HG03045 (cell line): ENCODE data around the gene WBP1.
A peak's percentile ranks its signal among the peaks of the same experiment; 100 is the strongest.

Experiments
- ATAC-seq: cut with Tn5 transposase; IDR thresholded peaks from one replicate; pipeline ENCODE4 v1.9.1; 2021; ENCODE audit warnings: mild to moderate bottlenecking, moderate library complexity; ENCODE audit not compliant: unreplicated experiment

WBP1 gene

GRCh38 chr2:74501335-74502071, 43.3 kb downstream of the WBP1 start:
- no peak for ATAC-seq

DNA sequence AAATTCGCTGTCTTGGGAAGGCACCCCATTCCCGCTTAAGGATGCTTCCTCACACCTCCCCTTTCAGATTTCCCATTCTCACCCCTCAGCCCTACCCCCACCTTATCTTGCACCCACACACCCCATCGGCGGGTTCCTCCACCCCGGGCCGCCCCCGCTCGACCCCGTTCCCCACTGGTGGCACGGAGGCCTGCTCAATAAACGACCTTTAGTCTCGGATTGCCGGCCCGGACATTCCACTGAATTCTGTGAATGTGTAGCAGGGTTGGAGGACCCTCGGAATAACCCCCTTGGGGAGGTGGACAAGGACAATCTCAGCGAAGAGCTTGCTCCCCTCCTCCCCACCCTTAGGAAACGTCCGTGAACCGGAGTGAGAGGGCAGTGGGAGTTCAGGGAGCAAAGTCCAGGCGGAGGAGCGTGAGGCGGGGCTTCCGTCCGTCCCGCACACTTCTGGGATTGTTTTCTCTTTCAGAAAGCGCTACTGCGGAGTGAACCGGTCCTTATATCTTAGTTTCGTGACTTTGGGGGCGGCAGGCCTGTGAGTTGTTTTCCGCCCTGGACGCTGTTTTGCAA, 44.0 kb downstream of the WBP1 start:
- ATAC-seq, result no peak

GRCh38 chr2:74502720-74503505, 44.7 kb downstream of the WBP1 start:
- ATAC-seq, result no peak

DNA sequence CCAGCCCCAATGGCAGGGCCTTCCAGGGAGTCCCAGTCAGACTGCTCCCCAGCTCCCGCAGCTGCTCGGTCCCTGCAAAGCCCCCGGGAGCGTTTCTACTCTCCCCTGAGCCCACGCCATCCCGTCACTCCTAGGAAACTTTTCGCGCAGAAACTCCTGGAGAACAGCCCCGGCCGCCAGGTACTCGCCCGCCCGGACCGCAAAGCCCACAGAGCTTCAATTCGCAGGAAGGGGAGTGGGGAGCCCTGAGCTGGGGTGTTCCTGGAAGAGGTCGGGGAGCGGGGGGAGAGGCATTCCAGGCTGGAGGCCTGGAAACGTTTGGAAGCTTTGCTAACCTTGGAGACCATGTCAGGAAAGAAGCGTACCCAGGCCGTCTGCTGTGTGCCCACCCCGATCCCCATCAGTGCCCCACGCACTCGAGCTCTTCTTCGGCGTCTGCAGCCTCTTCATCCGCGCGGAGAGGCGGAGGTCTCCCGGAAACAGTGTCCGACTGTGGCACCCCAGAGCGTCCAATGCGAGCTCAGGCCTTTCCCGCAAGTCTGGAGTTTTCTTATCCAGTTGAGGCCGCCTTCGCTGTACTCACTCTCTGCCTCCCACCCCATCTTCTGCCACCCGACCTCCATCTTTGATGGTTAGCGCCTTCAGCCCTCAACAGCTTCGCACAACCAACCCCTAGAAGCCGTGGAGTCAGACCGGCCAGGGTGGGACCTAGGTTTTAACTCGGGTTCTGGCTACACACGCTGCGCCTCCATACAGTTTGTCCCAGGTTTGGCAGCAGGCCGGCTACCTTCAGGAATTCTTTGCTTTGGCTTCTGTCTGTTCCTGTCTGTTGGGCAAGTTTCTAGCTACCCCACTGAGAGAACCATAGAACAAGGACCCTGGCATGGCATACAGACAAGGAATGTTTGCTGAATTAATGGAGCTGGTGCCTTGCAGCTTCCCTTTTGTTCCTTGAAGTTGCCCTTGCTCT, 45.6 kb downstream of the WBP1 start:
- ATAC-seq, result no peak

DNA sequence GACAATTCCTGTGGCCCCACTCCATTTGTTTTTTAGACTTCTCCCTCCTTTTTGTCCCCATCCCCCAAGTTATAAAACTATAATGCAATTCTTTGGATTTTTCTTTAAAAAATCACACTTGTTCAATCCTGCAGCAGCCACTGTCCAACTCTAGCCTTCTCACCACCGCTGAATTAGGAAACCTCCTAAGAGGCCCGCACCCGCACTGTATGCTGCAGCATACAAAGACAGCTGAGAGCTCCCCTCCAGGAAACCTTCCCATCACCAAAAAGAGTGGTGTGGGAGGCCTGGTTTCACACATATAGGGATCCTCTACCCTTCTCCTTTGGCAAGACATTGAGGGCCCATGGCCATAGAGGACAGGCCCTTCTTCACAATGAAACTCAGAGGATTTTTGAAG, 46.4 kb downstream of the WBP1 start:
- ATAC-seq, result no peak

DNA sequence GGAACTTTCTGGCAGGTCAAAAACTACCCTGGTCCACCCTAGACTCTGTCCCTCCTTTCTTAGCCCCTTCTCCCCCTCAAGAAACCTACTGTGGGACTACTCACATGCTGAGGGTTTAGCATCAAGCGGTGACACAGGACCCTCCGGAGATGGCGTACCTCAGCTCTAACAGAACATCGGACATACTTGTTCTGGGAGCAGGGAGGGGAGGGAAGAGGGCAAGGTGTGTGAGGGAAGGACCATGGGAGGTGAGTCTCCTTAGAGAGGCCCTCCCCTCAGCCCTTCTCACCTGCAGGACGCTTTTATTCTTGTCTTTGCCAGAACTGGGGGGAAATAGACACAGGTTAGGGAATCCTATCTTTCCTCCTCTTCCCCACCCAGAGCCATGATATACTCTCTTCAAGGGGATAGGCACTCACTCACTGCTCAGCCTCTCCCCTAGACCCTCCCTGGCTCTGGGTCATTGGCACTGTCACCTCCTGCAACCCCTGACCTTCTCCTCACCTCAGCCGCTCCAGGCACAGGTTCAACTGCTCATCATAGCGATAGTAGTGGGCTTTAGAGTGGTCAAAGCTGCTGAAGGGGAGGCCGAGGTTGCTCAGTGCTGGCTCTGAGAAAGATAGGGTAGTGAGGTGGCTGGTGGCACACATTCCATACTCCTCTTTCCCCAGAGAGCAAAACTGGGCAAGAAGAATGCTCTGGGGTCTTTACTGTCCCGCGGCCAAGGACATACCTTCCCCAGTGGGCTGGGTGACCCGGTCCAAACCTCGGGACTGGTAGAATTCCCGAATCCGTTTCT, 47.4 kb downstream of the WBP1 start:
- no peak for ATAC-seq

- ATAC-seq, result peak; percentile 92
Measured at GRCh38 chr2:74507145-74507925, 49.1 kb downstream of the WBP1 start, which contains the start of gene PCGF1. Gene PCGF1, minus strand, starts transcription at chr2:74507695. Its CDS starts 27 bp downstream, at chr2:74507668.

- peak; percentile 8 for ATAC-seq
Measured at GRCh38 chr2:74507926-74508520, 49.8 kb downstream of the WBP1 start.

DNA sequence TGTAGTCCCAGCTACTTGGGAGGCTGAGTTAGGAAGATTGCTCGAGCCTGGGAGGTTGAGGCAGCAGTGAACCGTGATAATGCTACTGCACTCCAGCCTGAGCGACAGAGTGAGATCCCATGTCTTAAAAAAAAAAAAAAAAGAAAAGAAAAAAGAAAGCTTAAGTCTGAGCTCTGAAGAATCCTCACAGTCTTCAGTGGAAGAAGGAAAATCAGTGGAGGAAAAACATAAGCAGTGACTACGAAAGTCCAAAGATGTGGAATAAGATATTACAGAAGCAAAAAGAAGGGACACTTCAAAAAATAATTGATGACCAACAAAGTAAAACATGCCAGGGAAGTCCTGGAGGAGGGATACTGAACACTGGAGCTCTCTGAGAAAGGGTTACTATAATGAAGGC, 52.0 kb downstream of the WBP1 start:
- no peak for ATAC-seq
